ENCODE data around the gene ZNF385B. TPM values are rescaled to one million over a fixed set of nuclear protein-coding genes. Genes with fewer than 3 reads are reported as not detected.

ZNF385B gene
- polyA plus RNA-seq, 1 donor (not counting 4 experiments of a cell fraction or from before 2014, with no cell fraction given) = 0.17 TPM

- no peaks in the 10 kb centered on the region for H3K27me3 ChIP-seq (ENCODE audit: control insufficient read depth, extremely low read depth, insufficient read depth, low read length)
- no peaks in the 10 kb centered on the region for H3K4me1 ChIP-seq (ENCODE audit: control insufficient read depth, extremely low read depth, insufficient read depth, low read length)
- H3K9me3 ChIP-seq (ENCODE audit: control insufficient read depth, low read depth, low read length) = no peaks in the 10 kb centered on the region
- no peak overlapping the region for H3K4me3 ChIP-seq (ENCODE audit: control insufficient read depth in 2 of 3, extremely low read depth in 1 of 3, insufficient read depth in 2 of 3, low read depth in 1 of 3, low read length in 3 of 3)
- no peak overlapping the region for H3K27ac ChIP-seq (ENCODE audit: control insufficient read depth, insufficient read depth, low read length)
- no peaks in the 10 kb centered on the region for H3K9me1 ChIP-seq (ENCODE audit: control insufficient read depth, extremely low read depth, insufficient read depth, low read length)
- TF ChIP-seq EZH2 (IDR thresholded peaks at IDR 0.05; ENCODE audit: low read length) (no peak), CTCF (optimal IDR thresholded peaks at IDR 0.05 in 1 of 3, IDR thresholded peaks at IDR 0.05 in 1 of 3, conservative IDR thresholded peaks at IDR 0.05 in 1 of 3; ENCODE audit: extremely low read depth in 1 of 3, insufficient read depth in 2 of 3, low read length in 3 of 3) (no peak)
- H2AFZ ChIP-seq (ENCODE audit: control insufficient read depth, low read length) = no peak overlapping the region
- DNase-seq (ENCODE audit: low read depth, low spot score) (no peak), FAIRE-seq (no peak)
- H3K4me2 ChIP-seq (ENCODE audit: control insufficient read depth, extremely low read depth, insufficient read depth, low read depth, low read length) = no peak overlapping the region
- no peaks in the 10 kb centered on the region for H3K79me2 ChIP-seq (ENCODE audit: control insufficient read depth, insufficient read depth, low read length)
- H3K36me3 ChIP-seq (ENCODE audit: control insufficient read depth in 2 of 2, extremely low read depth in 1 of 2, insufficient read depth in 2 of 2, low read length in 2 of 2) = no peaks in the 10 kb centered on the region
- no peak overlapping the region for H3K9ac ChIP-seq (ENCODE audit: control insufficient read depth, extremely low read depth, insufficient read depth, low read length)
- dilution Hi-C loops (cut with MboI; ENCODE audit: extremely low pct_ligation_motif_present, low sequenced_read_pairs) = no loop called here
- H4K20me1 ChIP-seq (ENCODE audit: control insufficient read depth, extremely low read depth, insufficient read depth, low read length) = no peaks in the 10 kb centered on the region
Observed at GRCh38 chr2:179692043-179692442, 169.4 kb downstream of the ZNF385B start.

GRCh38 chr2:179691235-179691634 is 170.2 kb downstream of the ZNF385B start:
- TF ChIP-seq CTCF (optimal IDR thresholded peaks at IDR 0.05 in 1 of 3, IDR thresholded peaks at IDR 0.05 in 1 of 3, conservative IDR thresholded peaks at IDR 0.05 in 1 of 3; ENCODE audit: extremely low read depth in 1 of 3, insufficient read depth in 2 of 3, low read length in 3 of 3) = no peak
- TF ChIP-seq EZH2 (IDR thresholded peaks at IDR 0.05; ENCODE audit: low read length) = no peak
- no peak overlapping the region for H3K9ac ChIP-seq (ENCODE audit: control insufficient read depth, extremely low read depth, insufficient read depth, low read length)
- H3K9me1 ChIP-seq (ENCODE audit: control insufficient read depth, extremely low read depth, insufficient read depth, low read length) = no peaks in the 10 kb centered on the region
- no peaks in the 10 kb centered on the region for H3K4me1 ChIP-seq (ENCODE audit: control insufficient read depth, extremely low read depth, insufficient read depth, low read length)
- dilution Hi-C loops (cut with MboI; ENCODE audit: extremely low pct_ligation_motif_present, low sequenced_read_pairs) = no loop called here
- H2AFZ ChIP-seq (ENCODE audit: control insufficient read depth, low read length) = no peak overlapping the region
- no peak overlapping the region for H3K27ac ChIP-seq (ENCODE audit: control insufficient read depth, insufficient read depth, low read length)
- DNase-seq (ENCODE audit: low read depth, low spot score) (no peak), FAIRE-seq (no peak)
- H3K4me2 ChIP-seq (ENCODE audit: control insufficient read depth, extremely low read depth, insufficient read depth, low read depth, low read length) = no peak overlapping the region
- no peaks in the 10 kb centered on the region for H3K36me3 ChIP-seq (ENCODE audit: control insufficient read depth in 2 of 2, extremely low read depth in 1 of 2, insufficient read depth in 2 of 2, low read length in 2 of 2)
- H3K79me2 ChIP-seq (ENCODE audit: control insufficient read depth, insufficient read depth, low read length) = no peaks in the 10 kb centered on the region
- no peaks in the 10 kb centered on the region for H3K9me3 ChIP-seq (ENCODE audit: control insufficient read depth, low read depth, low read length)
- no peaks in the 10 kb centered on the region for H4K20me1 ChIP-seq (ENCODE audit: control insufficient read depth, extremely low read depth, insufficient read depth, low read length)
- no peak overlapping the region for H3K4me3 ChIP-seq (ENCODE audit: control insufficient read depth in 2 of 3, extremely low read depth in 1 of 3, insufficient read depth in 2 of 3, low read depth in 1 of 3, low read length in 3 of 3)
- no peaks in the 10 kb centered on the region for H3K27me3 ChIP-seq (ENCODE audit: control insufficient read depth, extremely low read depth, insufficient read depth, low read length)
